ENCODE measurements around the gene XKR3.

- TF ChIP-seq CTCF (IDR thresholded peaks at IDR 0.05): no peak
- no peak for TF ChIP-seq POLR2A (IDR thresholded peaks at IDR 0.05)
Observed at GRCh38 chr22:16774911-16775500, 50.2 kb downstream of the XKR3 start.
